Activated T-cell treated with anti-CD3 and anti-CD28 coated beads for 24 hours (primary cell): ENCODE data around the gene ABCA6.

Experiments
- DNase-seq: peaks from one replicate; pipeline ENCODE4 v3.0.0-alpha.2; 2020; ENCODE audit warnings: low read depth

The ABCA6 gene

DNA sequence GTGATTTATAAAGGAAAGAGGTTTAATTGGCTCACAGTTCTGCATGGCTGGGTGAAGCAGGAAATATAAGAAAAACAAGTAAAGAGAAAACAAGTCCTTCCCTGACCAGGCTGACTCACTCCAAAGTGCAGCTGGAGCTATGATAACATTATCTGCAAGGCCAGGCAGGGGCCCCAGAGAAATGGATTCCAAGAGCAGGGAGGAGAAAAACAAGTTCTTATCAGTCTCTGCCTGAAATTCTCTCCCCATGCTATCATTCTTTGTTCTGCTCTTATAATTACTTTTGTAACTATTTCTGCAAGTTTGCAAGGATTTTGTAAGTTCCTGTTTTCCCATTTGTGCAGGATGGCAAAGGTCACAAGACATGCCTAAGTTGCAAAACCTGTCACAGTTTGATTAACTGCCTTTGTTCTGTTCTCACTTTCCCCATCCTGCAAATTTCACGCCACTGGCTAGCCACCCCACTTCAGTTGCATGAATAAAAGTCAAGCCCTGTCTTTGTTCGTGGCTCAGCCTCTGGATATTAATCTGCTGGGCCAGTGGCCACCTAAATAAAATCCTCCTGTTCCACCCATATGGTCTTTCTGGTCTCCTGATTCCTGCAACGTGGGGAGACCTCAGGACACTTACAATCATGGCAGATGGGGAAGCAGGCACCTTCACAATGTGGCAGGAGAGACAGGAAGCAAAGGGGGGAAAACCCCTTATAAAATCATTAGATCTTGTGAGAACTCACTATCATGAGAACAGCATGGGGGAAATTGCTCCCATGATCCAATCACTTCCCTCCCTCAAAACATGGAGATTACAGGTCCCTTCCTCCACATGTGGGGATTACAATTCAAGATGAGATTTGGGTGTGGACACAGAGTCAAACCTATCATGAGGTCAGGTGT is 94.1 kb downstream of the ABCA6 start:
- DNase-seq: no peak

- DNase-seq: no peak
Observed at GRCh38 chr17:69046121-69046807, 95.4 kb downstream of the ABCA6 start.

DNA sequence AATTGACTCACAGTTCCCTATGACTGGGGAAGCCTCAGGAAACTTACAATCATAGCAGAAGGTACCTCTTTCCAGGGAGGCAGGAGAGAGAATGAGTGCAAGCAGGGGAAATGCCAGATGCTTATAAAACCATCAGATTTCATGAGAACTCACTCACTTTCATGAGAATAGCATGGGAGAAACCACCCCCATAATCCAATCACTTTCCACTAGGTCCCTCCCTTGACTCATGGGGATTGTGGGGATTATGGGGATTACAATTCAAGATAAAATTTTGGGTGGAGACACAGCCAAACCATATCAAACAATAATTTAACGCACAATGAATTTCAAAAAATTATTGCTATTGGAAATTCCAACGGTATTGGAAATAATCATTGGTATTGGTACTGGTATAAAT is 96.0 kb downstream of the ABCA6 start:
- DNase-seq: no peak

GRCh38 chr17:69044371-69044770 is 97.3 kb downstream of the ABCA6 start:
- DNase-seq: no peak

- no peak for DNase-seq
Observed at GRCh38 chr17:69043098-69043734, 98.5 kb downstream of the ABCA6 start.

- DNase-seq: no peak
Observed at GRCh38 chr17:69042308-69042707, 99.4 kb downstream of the ABCA6 start.

GRCh38 chr17:69031839-69032238 is 109.9 kb downstream of the ABCA6 start:
- no peak for DNase-seq

DNA sequence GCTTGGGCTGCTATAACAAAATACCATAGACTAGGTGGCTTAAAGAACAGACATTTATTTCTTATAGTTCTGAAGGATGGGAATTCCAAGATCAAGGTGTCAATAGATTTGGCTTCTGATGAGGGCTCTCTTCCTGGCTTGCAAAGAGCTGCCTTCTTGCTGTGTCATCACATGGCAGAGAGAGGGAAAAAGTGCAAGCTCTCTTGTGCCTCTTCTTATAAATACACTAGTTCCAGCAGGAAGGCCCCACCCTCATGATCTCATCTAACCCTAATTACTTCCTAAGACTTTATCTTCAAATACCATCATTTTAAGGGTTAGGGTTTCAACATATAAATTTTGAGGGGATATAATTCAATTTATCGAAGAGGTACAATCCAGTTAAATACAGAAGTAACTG is 111.5 kb downstream of the ABCA6 start:
- DNase-seq: no peak
